Measurements from ENCODE around the gene SUGCT.

Gene SUGCT

DNA sequence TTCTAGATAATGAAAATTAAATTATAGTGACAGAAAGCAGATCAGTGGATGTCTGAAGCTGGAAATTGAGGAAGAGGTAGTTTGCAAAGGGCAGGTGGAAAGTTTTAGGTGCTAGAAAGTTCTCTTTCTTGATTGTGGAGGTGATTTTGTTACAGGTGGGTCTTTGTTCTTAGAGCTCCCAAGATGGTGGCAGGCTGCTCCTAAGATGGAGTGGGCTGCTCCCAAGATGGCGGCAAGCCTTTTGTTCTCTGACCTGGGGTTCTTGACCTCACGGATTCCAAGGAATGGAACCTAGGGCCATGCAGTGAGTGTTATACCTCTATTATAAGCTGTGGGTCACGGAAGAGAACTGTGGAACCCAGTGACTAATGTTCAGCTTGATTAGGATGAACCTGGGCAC, 32.5 kb downstream of the SUGCT start:
- no peak for TF ChIP-seq CEBPB (IDR thresholded peaks at IDR 0.05)
- TF ChIP-seq EGR1 (IDR thresholded peaks at IDR 0.05), result no peak
- no peak for TF ChIP-seq TEAD4 (IDR thresholded peaks at IDR 0.05)
- TF ChIP-seq ZBTB7A (IDR thresholded peaks at IDR 0.05; ENCODE audit: low read depth), result no peak
- TF ChIP-seq, protein P1, sequence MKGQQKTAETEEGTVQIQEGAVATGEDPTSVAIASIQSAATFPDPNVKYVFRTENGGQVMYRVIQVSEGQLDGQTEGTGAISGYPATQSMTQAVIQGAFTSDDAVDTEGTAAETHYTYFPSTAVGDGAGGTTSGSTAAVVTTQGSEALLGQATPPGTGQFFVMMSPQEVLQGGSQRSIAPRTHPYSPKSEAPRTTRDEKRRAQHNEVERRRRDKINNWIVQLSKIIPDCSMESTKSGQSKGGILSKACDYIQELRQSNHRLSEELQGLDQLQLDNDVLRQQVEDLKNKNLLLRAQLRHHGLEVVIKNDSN (IDR thresholded peaks at IDR 0.05), result no peak
- TF ChIP-seq EP300 (IDR thresholded peaks at IDR 0.05; ENCODE audit: borderline replicate concordance), result no peak
- TF ChIP-seq, protein P2, sequence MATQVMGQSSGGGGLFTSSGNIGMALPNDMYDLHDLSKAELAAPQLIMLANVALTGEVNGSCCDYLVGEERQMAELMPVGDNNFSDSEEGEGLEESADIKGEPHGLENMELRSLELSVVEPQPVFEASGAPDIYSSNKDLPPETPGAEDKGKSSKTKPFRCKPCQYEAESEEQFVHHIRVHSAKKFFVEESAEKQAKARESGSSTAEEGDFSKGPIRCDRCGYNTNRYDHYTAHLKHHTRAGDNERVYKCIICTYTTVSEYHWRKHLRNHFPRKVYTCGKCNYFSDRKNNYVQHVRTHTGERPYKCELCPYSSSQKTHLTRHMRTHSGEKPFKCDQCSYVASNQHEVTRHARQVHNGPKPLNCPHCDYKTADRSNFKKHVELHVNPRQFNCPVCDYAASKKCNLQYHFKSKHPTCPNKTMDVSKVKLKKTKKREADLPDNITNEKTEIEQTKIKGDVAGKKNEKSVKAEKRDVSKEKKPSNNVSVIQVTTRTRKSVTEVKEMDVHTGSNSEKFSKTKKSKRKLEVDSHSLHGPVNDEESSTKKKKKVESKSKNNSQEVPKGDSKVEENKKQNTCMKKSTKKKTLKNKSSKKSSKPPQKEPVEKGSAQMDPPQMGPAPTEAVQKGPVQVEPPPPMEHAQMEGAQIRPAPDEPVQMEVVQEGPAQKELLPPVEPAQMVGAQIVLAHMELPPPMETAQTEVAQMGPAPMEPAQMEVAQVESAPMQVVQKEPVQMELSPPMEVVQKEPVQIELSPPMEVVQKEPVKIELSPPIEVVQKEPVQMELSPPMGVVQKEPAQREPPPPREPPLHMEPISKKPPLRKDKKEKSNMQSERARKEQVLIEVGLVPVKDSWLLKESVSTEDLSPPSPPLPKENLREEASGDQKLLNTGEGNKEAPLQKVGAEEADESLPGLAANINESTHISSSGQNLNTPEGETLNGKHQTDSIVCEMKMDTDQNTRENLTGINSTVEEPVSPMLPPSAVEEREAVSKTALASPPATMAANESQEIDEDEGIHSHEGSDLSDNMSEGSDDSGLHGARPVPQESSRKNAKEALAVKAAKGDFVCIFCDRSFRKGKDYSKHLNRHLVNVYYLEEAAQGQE (IDR thresholded peaks at IDR 0.05; ENCODE audit: low read depth), result no peak
- no peak for TF ChIP-seq FOXM1 (IDR thresholded peaks at IDR 0.05; ENCODE audit: borderline replicate concordance, low read depth)

DNA sequence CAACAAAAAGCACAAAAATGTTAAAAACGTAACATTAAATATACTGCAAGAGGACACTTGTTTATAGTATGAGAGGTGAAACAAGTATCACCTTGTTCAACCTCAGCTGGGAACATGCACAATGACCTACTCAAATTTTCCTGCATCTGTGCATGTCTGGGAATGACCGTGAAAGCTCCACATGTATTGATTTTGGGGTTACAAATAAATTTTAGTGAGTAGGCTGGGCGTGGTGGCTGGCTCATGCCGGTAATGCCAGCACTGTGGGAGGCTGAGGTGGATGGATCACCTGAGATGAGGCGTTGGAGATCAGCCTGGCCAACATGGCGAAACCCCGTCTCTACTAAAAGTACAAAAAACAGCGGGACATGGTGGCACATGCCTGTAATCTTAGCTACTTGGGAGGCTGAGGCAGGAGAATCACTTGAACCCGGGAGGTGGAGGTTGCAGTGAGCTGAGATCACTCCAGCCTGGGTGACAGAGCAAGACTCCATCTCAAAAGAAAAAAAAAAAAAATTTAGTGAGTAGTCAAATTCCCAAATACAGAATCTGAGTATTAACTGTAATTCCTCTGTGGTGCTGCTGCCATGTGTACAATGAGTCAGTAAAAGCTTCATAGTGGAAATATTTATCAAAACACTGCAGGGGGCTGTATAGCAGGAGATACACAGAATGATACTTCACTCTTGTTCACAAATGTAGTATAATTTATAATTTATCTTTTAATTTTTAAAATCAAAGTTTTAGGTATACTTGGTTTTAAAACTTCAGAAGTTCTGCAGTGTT, 41.1 kb downstream of the SUGCT start:
- TF ChIP-seq ZBTB7A (IDR thresholded peaks at IDR 0.05; ENCODE audit: low read depth), result no peak
- no peak for TF ChIP-seq TCF12 (IDR thresholded peaks at IDR 0.05; ENCODE audit: low read depth)
- no peak for TF ChIP-seq CREB1 (IDR thresholded peaks at IDR 0.05; ENCODE audit: low read depth)
- TF ChIP-seq EP300 (IDR thresholded peaks at IDR 0.05; ENCODE audit: borderline replicate concordance), result no peak
- no peak for TF ChIP-seq EGR1 (IDR thresholded peaks at IDR 0.05)
- no peak for TF ChIP-seq TEAD4 (IDR thresholded peaks at IDR 0.05)
- TF ChIP-seq, protein P3, sequence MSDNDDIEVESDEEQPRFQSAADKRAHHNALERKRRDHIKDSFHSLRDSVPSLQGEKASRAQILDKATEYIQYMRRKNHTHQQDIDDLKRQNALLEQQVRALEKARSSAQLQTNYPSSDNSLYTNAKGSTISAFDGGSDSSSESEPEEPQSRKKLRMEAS (IDR thresholded peaks at IDR 0.05), result no peak
- TF ChIP-seq YY1 (IDR thresholded peaks at IDR 0.05; ENCODE audit: low read depth), result no peak
- TF ChIP-seq CEBPB (IDR thresholded peaks at IDR 0.05), result no peak
- no peak for TF ChIP-seq RAD21 (IDR thresholded peaks at IDR 0.05; ENCODE audit: low read depth)
- TF ChIP-seq, protein P1 (IDR thresholded peaks at IDR 0.05), result no peak

DNA sequence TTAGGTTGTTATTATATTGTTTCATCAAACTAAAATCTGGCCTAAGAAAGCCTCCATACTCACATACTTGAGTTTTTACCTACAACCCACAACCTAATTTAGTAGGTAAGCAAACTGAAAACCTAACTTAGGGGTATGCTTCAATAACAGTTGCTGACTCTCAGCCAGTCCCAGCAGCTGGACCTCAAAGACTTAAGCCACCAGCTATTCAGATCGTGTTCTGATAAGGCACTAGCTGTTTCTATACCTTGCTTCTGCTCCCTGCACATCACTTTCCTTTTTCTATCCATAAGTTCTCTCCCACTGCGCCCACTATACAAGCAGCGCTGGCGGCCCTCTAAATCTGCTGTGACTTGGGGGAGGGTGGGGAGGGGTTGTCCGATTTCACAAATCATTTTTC, 42.3 kb downstream of the SUGCT start:
- TF ChIP-seq FOXM1 (IDR thresholded peaks at IDR 0.05; ENCODE audit: borderline replicate concordance, low read depth), result no peak
- TF ChIP-seq, protein P2 (IDR thresholded peaks at IDR 0.05; ENCODE audit: low read depth), result no peak
- TF ChIP-seq EP300 (IDR thresholded peaks at IDR 0.05; ENCODE audit: borderline replicate concordance), result no peak
- no peak for TF ChIP-seq RAD21 (IDR thresholded peaks at IDR 0.05; ENCODE audit: low read depth)
- no peak for TF ChIP-seq TAF1 (IDR thresholded peaks at IDR 0.05; ENCODE audit: low read depth)

DNA sequence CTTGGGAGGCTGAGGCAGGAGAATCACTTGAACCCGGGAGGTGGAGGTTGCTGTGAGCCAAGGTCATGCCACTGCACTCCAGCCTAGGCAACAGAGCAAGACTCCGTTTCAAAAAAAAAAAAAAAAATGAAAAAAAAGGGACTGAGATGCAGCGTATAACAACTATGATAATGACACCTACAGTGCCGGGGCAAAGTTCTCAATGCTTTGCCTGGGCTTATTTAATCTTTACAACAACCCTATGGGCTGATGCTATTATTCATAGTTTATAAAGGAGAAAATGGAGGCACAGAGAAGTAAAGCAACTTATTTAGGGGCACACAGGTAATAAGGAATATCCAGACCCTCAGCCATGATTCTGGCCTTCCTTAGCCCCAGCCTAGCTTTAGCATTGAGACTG, 47.6 kb downstream of the SUGCT start:
- TF ChIP-seq TAF1 (IDR thresholded peaks at IDR 0.05; ENCODE audit: low read depth), result no peak
- TF ChIP-seq NFIC (IDR thresholded peaks at IDR 0.05), result no peak
- TF ChIP-seq, protein P1 (IDR thresholded peaks at IDR 0.05), result no peak
- TF ChIP-seq, protein P2 (IDR thresholded peaks at IDR 0.05; ENCODE audit: low read depth), result no peak
- no peak for TF ChIP-seq TEAD4 (IDR thresholded peaks at IDR 0.05)
- TF ChIP-seq CREB1 (IDR thresholded peaks at IDR 0.05; ENCODE audit: low read depth), result no peak
- TF ChIP-seq CEBPB (IDR thresholded peaks at IDR 0.05), result no peak
- TF ChIP-seq, protein P3 (IDR thresholded peaks at IDR 0.05), result no peak
- TF ChIP-seq ZBTB7A (IDR thresholded peaks at IDR 0.05; ENCODE audit: low read depth), result no peak
- no peak for TF ChIP-seq EP300 (IDR thresholded peaks at IDR 0.05; ENCODE audit: borderline replicate concordance)
- no peak for TF ChIP-seq TCF12 (IDR thresholded peaks at IDR 0.05; ENCODE audit: low read depth)
- TF ChIP-seq RAD21 (IDR thresholded peaks at IDR 0.05; ENCODE audit: low read depth), result no peak
- TF ChIP-seq EGR1 (IDR thresholded peaks at IDR 0.05), result no peak
- TF ChIP-seq FOXM1 (IDR thresholded peaks at IDR 0.05; ENCODE audit: borderline replicate concordance, low read depth), result no peak
- no peak for TF ChIP-seq YY1 (IDR thresholded peaks at IDR 0.05; ENCODE audit: low read depth)

Measured in Ishikawa (cell line).